Lower leg skin (tissue), 4 donors: Measurements from ENCODE around the gene EYS. TPM values are rescaled to one million over a fixed set of nuclear protein-coding genes. Genes with fewer than 3 reads are reported as not detected.

ENCODE experiments used
- DNase-seq, 2 donors: peaks; one replicate each; pipeline ENCODE4 v3.0.0-alpha.2; 2019; ENCODE audit warnings: low spot score in 2 of 2
- H3K4me3 ChIP-seq: fragments of 200-600 bp; sonication (generic); 2 replicates; pipeline ENCODE4 v1.5.1; 2017; ENCODE audit warnings: mild to moderate bottlenecking, low read depth; ENCODE audit not compliant: poor library complexity, severe bottlenecking
- POLR2A ChIP-seq, 2 donors: fragments of 450-650 bp; IDR thresholded peaks; one replicate each; pipeline ENCODE4 v1.6.1; 2016 to 2017; ENCODE audit warnings: antibody characterized with exemption in 2 of 2, mild to moderate bottlenecking in 1 of 2, moderate library complexity in 1 of 2
- WGBS, 2 donors: methylation state at CpG; one replicate each; pipeline ENCODE4 v1.1.5; 2018; 5-methylcytosine and 5-hydroxymethylcytosine counted together
- intact Hi-C: fragments of 100-400 bp; cut with DNase I; formaldehyde crosslinking; loops from one replicate; pipeline ENCODE4 v1.15.0; 2023; ENCODE audit warnings: low total_unique reads
- total RNA-seq, 4 donors: library from RNA; depleted of rRNA; stranded (reverse); fragments of >200 nt; gene quantifications; one replicate each; pipeline ENCODE4 v1.1.0, GENCODE V29; 2016
- TF ChIP-seq, protein P1 (sequence below), 3 donors: fragments of 450-650 bp; IDR thresholded peaks; one replicate each; pipeline ENCODE4 v1.5.1; 2016; ENCODE audit warnings: antibody characterized with exemption in 3 of 3, mild to moderate bottlenecking in 3 of 3, moderate library complexity in 2 of 3

EYS gene
- total RNA-seq, 4 donors from 2014 or later = 0.04 TPM; not detected in 3

- no peak overlapping the region for H3K4me3 ChIP-seq
- WGBS, 2 donors = 81 to 85% methylated on average over 4 of the region's 4 CpGs
- no peak for TF ChIP-seq POLR2A (IDR thresholded peaks at IDR 0.05)
- TF ChIP-seq, protein P1, sequence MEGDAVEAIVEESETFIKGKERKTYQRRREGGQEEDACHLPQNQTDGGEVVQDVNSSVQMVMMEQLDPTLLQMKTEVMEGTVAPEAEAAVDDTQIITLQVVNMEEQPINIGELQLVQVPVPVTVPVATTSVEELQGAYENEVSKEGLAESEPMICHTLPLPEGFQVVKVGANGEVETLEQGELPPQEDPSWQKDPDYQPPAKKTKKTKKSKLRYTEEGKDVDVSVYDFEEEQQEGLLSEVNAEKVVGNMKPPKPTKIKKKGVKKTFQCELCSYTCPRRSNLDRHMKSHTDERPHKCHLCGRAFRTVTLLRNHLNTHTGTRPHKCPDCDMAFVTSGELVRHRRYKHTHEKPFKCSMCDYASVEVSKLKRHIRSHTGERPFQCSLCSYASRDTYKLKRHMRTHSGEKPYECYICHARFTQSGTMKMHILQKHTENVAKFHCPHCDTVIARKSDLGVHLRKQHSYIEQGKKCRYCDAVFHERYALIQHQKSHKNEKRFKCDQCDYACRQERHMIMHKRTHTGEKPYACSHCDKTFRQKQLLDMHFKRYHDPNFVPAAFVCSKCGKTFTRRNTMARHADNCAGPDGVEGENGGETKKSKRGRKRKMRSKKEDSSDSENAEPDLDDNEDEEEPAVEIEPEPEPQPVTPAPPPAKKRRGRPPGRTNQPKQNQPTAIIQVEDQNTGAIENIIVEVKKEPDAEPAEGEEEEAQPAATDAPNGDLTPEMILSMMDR (IDR thresholded peaks at IDR 0.05) = no peak
- intact Hi-C loops = no loop called here
- DNase-seq = no peak
These were observed 1447.7 kb downstream of the EYS start for GRCh38 chr6:64259372-64259771.

DNA sequence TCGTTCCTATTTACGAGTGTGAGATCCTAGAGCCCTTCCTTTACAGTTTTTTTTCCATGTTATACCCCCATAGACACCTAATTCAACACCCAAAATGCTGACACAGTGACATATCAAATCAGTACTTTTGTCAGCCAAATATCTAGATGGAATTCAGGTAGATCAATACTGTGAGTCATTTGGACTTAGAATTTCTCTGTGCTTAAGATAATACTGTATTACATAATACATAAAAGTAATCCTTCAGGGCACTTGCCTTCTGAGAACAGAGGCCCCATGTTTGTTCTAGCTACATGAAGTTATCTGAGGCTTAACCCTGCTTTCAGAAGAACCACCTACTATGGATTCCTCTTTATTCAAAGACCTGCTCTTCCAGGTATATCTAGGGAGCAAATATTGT is 1448.3 kb downstream of the EYS start:
- 90 to 95% methylated on average over 2 of the region's 2 CpGs for WGBS, 2 donors
- intact Hi-C loops = no loop called here
- no peak for DNase-seq
- TF ChIP-seq POLR2A (IDR thresholded peaks at IDR 0.05) = no peak
- TF ChIP-seq, protein P1 (IDR thresholded peaks at IDR 0.05) = no peak
- no peak overlapping the region for H3K4me3 ChIP-seq

GRCh38 chr6:64258302-64258701 is 1448.7 kb downstream of the EYS start:
- TF ChIP-seq, protein P1 (IDR thresholded peaks at IDR 0.05) = no peak
- no peak for TF ChIP-seq POLR2A (IDR thresholded peaks at IDR 0.05)
- intact Hi-C loops = no loop called here
- DNase-seq = no peak
- H3K4me3 ChIP-seq = no peak overlapping the region
- WGBS, 2 donors = 81 to 87% methylated on average over 1 of the region's 1 CpG

- TF ChIP-seq POLR2A (IDR thresholded peaks at IDR 0.05) = no peak
- TF ChIP-seq, protein P1 (IDR thresholded peaks at IDR 0.05) = no peak
- no peak for DNase-seq
- WGBS, 2 donors = 85 to 92% methylated on average over 3 of the region's 3 CpGs
- H3K4me3 ChIP-seq = no peak overlapping the region
- intact Hi-C loops = no loop called here
These were observed 1449.4 kb downstream of the EYS start for GRCh38 chr6:64257586-64257985.

GRCh38 chr6:64256483-64256882 is 1450.5 kb downstream of the EYS start:
- WGBS, 2 donors = 68 to 77% methylated on average over 3 of the region's 3 CpGs
- H3K4me3 ChIP-seq = no peak overlapping the region
- intact Hi-C loops = no loop called here
- TF ChIP-seq, protein P1 (IDR thresholded peaks at IDR 0.05) = no peak
- no peak for TF ChIP-seq POLR2A (IDR thresholded peaks at IDR 0.05)
- no peak for DNase-seq

DNA sequence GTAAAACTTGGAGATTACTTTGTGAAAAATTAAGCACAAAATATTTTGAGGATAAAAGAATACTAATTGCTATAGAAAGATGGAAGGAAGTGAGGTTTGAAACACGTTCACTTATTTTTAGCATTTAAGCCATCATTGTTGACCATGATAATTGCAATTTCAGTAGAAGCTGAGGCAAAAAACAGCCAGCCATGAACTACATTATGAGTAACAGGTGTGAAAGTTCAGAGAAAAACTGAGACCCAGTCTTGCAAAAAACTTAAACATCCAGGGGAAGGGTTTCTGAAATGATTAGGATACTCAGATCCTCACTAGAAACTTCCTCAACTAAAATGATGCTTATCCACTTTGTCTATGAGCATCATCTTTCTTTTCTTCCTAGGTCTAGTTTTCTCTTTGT is 1452.0 kb downstream of the EYS start:
- H3K4me3 ChIP-seq = no peak overlapping the region
- no peak for TF ChIP-seq POLR2A (IDR thresholded peaks at IDR 0.05)
- TF ChIP-seq, protein P1 (IDR thresholded peaks at IDR 0.05) = no peak
- DNase-seq = no peak
- intact Hi-C loops = no loop called here
- 63 to 72% methylated on average over 1 of the region's 1 CpG for WGBS, 2 donors
